SK-N-SH (cell line): ENCODE data around the gene VPS13C. TPM values are rescaled to one million over a fixed set of nuclear protein-coding genes. Genes with fewer than 3 reads are reported as not detected.

Experiments used
- CTCF ChIA-PET: fragments of 300-600, 350-600 bp; formaldehyde crosslinking; extraction: SDS; loops from one replicate; lab custom pipeline; 2021; lab: Yijun Ruan, JAX
- POLR2A ChIA-PET: fragments of 350-600 bp; sonication (Branson Sonifier 250); formaldehyde crosslinking; extraction: SDS; loops from one replicate; lab custom pipeline; 2020; ENCODE audit warnings: antibody characterized with exemption, inconsistent platforms; lab: Yijun Ruan, JAX
- DNase-seq: peaks from one replicate; pipeline ENCODE4 v3.0.0; 2012
- H2AFZ ChIP-seq: fragments of 200-600 bp; sonication (generic); 2 replicates; pipeline ENCODE4 v1.8.1; 2016; ENCODE audit warnings: antibody characterized with exemption, mild to moderate bottlenecking, low read depth
- H3F3A ChIP-seq: fragments of 200-600 bp; sonication (generic); replicated peaks from 2 replicates; pipeline ENCODE3; 2016; ENCODE audit warnings: antibody characterized with exemption, mild to moderate bottlenecking; ENCODE audit not compliant: insufficient read depth
- H3K27ac ChIP-seq, 2 experiments: fragments of 200-500 bp in 1 of 2; fragments of 200-600 bp in 1 of 2; sonication (Bioruptor generic) in 1 of 2; sonication (generic), shearing (Covaris generic) in 1 of 2; 2 replicates each; pipeline versions ENCODE4 v1.5.1 to v1.6.1; 2014 to 2016; ENCODE audit warnings: low read depth in 2 of 2, inconsistent platforms in 1 of 2, low read length in 1 of 2, mild to moderate bottlenecking in 1 of 2, mixed read lengths in 1 of 2
- H3K27me3 ChIP-seq: fragments of 200-600 bp; sonication (generic), shearing (Covaris generic); 2 replicates; pipeline ENCODE4 v1.6.1; 2016; ENCODE audit warnings: mixed run types; ENCODE audit not compliant: insufficient read depth
- H3K36me3 ChIP-seq, 2 experiments: fragments of 200-500 bp in 1 of 2; fragments of 200-600 bp in 1 of 2; sonication (Bioruptor generic) in 1 of 2; sonication (generic) in 1 of 2; replicated peaks in 1 of 2; 2 replicates each; pipeline versions ENCODE3 to v1.5.1; 2014 to 2016; ENCODE audit warnings: low read length in 1 of 2, mild to moderate bottlenecking in 1 of 2; ENCODE audit not compliant: insufficient read depth in 2 of 2, control insufficient read depth in 1 of 2
- H3K4me1 ChIP-seq, 2 experiments: fragments of 200-500 bp in 1 of 2; fragments of 200-600 bp in 1 of 2; sonication (Bioruptor generic) in 1 of 2; sonication (generic), shearing (Covaris generic) in 1 of 2; 2 replicates each; pipeline versions ENCODE4 v1.5.1 to v1.6.1; 2014 to 2016; ENCODE audit warnings: low read depth in 1 of 2, low read length in 1 of 2, mixed run types in 1 of 2; ENCODE audit not compliant: insufficient read depth in 2 of 2, control insufficient read depth in 1 of 2
- H3K4me2 ChIP-seq: fragments of 200-600 bp; sonication (generic), shearing (Covaris generic); 2 replicates; pipeline ENCODE4 v1.6.1; 2017; ENCODE audit warnings: mixed run types
- H3K4me3 ChIP-seq, 2 experiments: fragments of 200-500 bp in 1 of 2; fragments of 200-600 bp in 1 of 2; sonication (Bioruptor generic) in 1 of 2; sonication (generic), shearing (Covaris generic) in 1 of 2; 2 replicates each; pipeline versions ENCODE4 v1.5.1 to v1.8.1; 2014 to 2016; ENCODE audit warnings: low read depth in 2 of 2, inconsistent platforms in 1 of 2, low read length in 1 of 2, mild to moderate bottlenecking in 1 of 2, mixed read lengths in 1 of 2, moderate library complexity in 1 of 2
- H3K79me2 ChIP-seq: fragments of 200-600 bp; sonication (generic); 2 replicates; pipeline ENCODE4 v1.8.1; 2017; ENCODE audit warnings: mild to moderate bottlenecking; ENCODE audit not compliant: insufficient read depth
- H3K9ac ChIP-seq: fragments of 200-600 bp; sonication (generic); 2 replicates; pipeline ENCODE4 v1.6.1; 2017; ENCODE audit warnings: mixed run types
- H3K9me2 ChIP-seq: fragments of 200-600 bp; sonication (generic); 2 replicates; pipeline ENCODE4 v1.6.1; 2017; ENCODE audit warnings: mixed run types
- H3K9me3 ChIP-seq: fragments of 200-600 bp; sonication (generic); 2 replicates; pipeline ENCODE4 v1.6.1; 2017; ENCODE audit warnings: mixed run types, mild to moderate bottlenecking, moderate library complexity
- H4K20me1 ChIP-seq: fragments of 200-600 bp; sonication (generic); 2 replicates; pipeline ENCODE4 v1.6.1; 2017; ENCODE audit warnings: mild to moderate bottlenecking, mixed run types; ENCODE audit not compliant: insufficient read depth
- EP300 ChIP-seq, 2 experiments: IDR thresholded peaks; 2 replicates each; pipeline versions ENCODE4 v1.4.0 to v1.6.1; 2012; ENCODE audit warnings: borderline replicate concordance in 1 of 2, low read depth in 1 of 2, low read length in 1 of 2
- FOXJ3 ChIP-seq: sonication (generic); formaldehyde crosslinking; IDR thresholded peaks from 2 replicates; pipeline ENCODE4 v1.5.1; 2020; ENCODE audit warnings: mild to moderate bottlenecking, missing genetic modification reagents
- FOXM1 ChIP-seq: IDR thresholded peaks from 2 replicates; pipeline ENCODE4 v1.4.0; 2012; ENCODE audit warnings: low read depth, mild to moderate bottlenecking
- JUND ChIP-seq: IDR thresholded peaks from 2 replicates; pipeline ENCODE4 v1.4.0; 2012
- NFIC ChIP-seq: IDR thresholded peaks from 2 replicates; pipeline ENCODE4 v1.4.0; 2012; ENCODE audit warnings: borderline replicate concordance
- RAD21 ChIP-seq: IDR thresholded peaks from 2 replicates; pipeline ENCODE4 v1.6.1; 2012; ENCODE audit warnings: mild to moderate bottlenecking, low read length
- RXRA ChIP-seq: IDR thresholded peaks from 2 replicates; pipeline ENCODE4 v1.4.0; 2012; ENCODE audit warnings: low read depth, mild to moderate bottlenecking, borderline replicate concordance
- SIN3A ChIP-seq: IDR thresholded peaks from 2 replicates; pipeline ENCODE4 v1.6.1; 2012; ENCODE audit warnings: low read depth, mild to moderate bottlenecking, low read length, moderate library complexity, borderline replicate concordance
- TEAD4 ChIP-seq: IDR thresholded peaks from 2 replicates; pipeline ENCODE4 v1.4.0; 2012; ENCODE audit warnings: mild to moderate bottlenecking, borderline replicate concordance; ENCODE audit not compliant: insufficient read depth
- YY1 ChIP-seq: IDR thresholded peaks from 2 replicates; pipeline ENCODE4 v1.4.0; 2012; ENCODE audit warnings: low read depth, mild to moderate bottlenecking
- WGBS: methylation state at CpG from one replicate; pipeline ENCODE4 v1.1.6; 2017; ENCODE audit warnings: low lambda C conversion rate; 5-methylcytosine and 5-hydroxymethylcytosine counted together
- polyA plus RNA-seq, 3 experiments: library from polyadenylated mRNA; depleted of rRNA; stranded (reverse); fragments of >200 nt; gene quantifications; 2 replicates each; pipeline ENCODE4 v1.2.3, GENCODE V29; 2012
- TF ChIP-seq, protein P1 (sequence below): fragments of 150-350 bp; IDR thresholded peaks from 2 replicates; pipeline ENCODE4 v1.6.1; 2016; ENCODE audit warnings: mild to moderate bottlenecking, low read depth, low read length
- TF ChIP-seq, protein P2 (sequence below): IDR thresholded peaks from 2 replicates; pipeline ENCODE4 v1.4.0; 2012; ENCODE audit warnings: low read depth, borderline replicate concordance
- TF ChIP-seq, protein P3 (sequence below): IDR thresholded peaks from 2 replicates; pipeline ENCODE4 v1.4.0; 2012; ENCODE audit warnings: low read depth
- TF ChIP-seq, protein P4 (sequence below): IDR thresholded peaks from 2 replicates; pipeline ENCODE4; 2012
- TF ChIP-seq, protein P5 (sequence below): fragments of 150-350 bp; IDR thresholded peaks from 2 replicates; pipeline ENCODE4 v1.6.1; 2017; ENCODE audit warnings: antibody characterized with exemption, low read length, low read depth, borderline replicate concordance

Gene VPS13C
- polyA plus RNA-seq, 1 of the 3 experiments (the other 2 are of a cell fraction): 5.7 TPM

DNA sequence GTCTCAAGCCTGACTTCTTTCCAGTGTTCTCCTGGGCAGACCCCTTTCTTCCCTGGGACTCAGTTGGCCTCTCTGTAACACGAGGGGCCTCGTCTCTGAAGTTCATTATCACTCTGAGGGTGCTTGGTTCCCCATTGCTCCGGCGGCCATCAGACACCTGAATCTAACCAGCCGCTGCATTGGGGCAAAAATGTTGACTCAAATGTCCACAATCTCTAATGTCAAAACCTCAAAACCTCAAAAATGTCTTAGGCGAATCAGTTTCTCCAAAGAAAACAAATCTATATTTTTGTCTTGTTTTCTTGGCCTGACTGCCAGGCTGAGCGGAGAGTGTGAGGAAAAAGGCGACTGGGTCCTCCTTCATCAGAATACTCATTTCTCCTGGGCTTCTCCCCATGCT, 220.7 kb downstream of the VPS13C start:
- Histone ChIP-seq H3K79me2 (no peaks in the 10 kb centered on the region), H3K9ac (no peak overlapping the region), H3K9me3 (no peaks in the 10 kb centered on the region), H3K4me3 (no peak overlapping the region), H3K36me3 (no peaks in the 10 kb centered on the region), H3K4me1 (peaks cover 0 to 6% of the 10 kb centered on the region in 2 experiments; a peak in 1 of 4 replicates), H3K9me2 (no peaks in the 10 kb centered on the region), H3K27me3 (no peaks in the 10 kb centered on the region), H2AFZ (no peak overlapping the region), H3F3A (no peaks in the 10 kb centered on the region), H3K4me2 (no peak overlapping the region), H3K27ac (no peak overlapping the region), H4K20me1 (no peaks in the 10 kb centered on the region)
- CTCF ChIA-PET: interaction anchor here (0.6 to 1.0 kb wide), 2 partner anchors 467 to 1512 kb away, joined by 3 read pairs; no protein-coding TSS in a partner anchor
- TF ChIP-seq, protein P1, sequence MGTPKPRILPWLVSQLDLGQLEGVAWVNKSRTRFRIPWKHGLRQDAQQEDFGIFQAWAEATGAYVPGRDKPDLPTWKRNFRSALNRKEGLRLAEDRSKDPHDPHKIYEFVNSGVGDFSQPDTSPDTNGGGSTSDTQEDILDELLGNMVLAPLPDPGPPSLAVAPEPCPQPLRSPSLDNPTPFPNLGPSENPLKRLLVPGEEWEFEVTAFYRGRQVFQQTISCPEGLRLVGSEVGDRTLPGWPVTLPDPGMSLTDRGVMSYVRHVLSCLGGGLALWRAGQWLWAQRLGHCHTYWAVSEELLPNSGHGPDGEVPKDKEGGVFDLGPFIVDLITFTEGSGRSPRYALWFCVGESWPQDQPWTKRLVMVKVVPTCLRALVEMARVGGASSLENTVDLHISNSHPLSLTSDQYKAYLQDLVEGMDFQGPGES: no peak
- TF ChIP-seq, protein P2, sequence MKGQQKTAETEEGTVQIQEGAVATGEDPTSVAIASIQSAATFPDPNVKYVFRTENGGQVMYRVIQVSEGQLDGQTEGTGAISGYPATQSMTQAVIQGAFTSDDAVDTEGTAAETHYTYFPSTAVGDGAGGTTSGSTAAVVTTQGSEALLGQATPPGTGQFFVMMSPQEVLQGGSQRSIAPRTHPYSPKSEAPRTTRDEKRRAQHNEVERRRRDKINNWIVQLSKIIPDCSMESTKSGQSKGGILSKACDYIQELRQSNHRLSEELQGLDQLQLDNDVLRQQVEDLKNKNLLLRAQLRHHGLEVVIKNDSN: no peak
- TF ChIP-seq NFIC: no peak
- TF ChIP-seq RXRA: no peak
- TF ChIP-seq, protein P3, sequence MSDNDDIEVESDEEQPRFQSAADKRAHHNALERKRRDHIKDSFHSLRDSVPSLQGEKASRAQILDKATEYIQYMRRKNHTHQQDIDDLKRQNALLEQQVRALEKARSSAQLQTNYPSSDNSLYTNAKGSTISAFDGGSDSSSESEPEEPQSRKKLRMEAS: no peak
- no peak for TF ChIP-seq YY1
- TF ChIP-seq FOXM1: no peak
- TF ChIP-seq, protein P4, sequence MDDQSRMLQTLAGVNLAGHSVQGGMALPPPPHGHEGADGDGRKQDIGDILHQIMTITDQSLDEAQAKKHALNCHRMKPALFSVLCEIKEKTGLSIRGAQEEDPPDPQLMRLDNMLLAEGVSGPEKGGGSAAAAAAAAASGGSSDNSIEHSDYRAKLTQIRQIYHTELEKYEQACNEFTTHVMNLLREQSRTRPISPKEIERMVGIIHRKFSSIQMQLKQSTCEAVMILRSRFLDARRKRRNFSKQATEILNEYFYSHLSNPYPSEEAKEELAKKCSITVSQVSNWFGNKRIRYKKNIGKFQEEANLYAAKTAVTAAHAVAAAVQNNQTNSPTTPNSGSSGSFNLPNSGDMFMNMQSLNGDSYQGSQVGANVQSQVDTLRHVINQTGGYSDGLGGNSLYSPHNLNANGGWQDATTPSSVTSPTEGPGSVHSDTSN: no peak
- TF ChIP-seq RAD21: no peak
- TF ChIP-seq FOXJ3: no peak
- no peak for TF ChIP-seq JUND
- no peak for TF ChIP-seq SIN3A
- TF ChIP-seq, protein P5, sequence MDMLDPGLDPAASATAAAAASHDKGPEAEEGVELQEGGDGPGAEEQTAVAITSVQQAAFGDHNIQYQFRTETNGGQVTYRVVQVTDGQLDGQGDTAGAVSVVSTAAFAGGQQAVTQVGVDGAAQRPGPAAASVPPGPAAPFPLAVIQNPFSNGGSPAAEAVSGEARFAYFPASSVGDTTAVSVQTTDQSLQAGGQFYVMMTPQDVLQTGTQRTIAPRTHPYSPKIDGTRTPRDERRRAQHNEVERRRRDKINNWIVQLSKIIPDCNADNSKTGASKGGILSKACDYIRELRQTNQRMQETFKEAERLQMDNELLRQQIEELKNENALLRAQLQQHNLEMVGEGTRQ: no peak
- no peak for TF ChIP-seq EP300 (IDR thresholded peaks at IDR 0.05; ENCODE audit: borderline replicate concordance in 1 of 2, low read depth in 1 of 2, low read length in 1 of 2)
- TF ChIP-seq TEAD4: no peak
- 74% methylated on average over 8 of the region's 8 CpGs for WGBS
- POLR2A ChIA-PET: no interaction called here
- DNase-seq: no peak
